NCI-H2081 treated with DMSO at 0.1 percent for 48 hours (cell line): ENCODE measurements around the gene CACNA1S.
A peak's percentile ranks its signal among the peaks of the same experiment; 100 is the strongest.

Source experiments
- DNase-seq: peaks from one replicate; lab custom pipeline; 2025; lab: John Stamatoyannopoulos, UW

CACNA1S gene

DNA sequence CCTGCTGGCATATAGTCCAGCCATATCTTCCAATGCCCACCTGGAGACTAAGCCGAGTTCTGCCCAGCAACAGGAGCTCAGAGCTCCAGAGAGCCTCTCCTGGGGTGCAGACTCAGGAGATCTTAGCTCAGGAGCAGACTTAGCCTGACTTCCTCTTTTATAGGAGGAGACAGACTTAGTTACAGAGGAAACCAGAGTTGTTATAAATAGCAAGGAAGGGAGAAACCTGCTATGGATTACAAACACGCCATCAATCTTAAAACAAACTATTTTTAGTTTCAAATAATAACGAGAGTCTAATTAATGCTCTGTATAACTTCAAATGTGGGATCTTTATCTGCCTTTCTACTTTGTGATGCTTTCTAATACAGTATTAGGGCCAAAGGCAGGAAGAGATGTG is 85.4 kb downstream of the CACNA1S start:
- DNase-seq = no peak

DNA sequence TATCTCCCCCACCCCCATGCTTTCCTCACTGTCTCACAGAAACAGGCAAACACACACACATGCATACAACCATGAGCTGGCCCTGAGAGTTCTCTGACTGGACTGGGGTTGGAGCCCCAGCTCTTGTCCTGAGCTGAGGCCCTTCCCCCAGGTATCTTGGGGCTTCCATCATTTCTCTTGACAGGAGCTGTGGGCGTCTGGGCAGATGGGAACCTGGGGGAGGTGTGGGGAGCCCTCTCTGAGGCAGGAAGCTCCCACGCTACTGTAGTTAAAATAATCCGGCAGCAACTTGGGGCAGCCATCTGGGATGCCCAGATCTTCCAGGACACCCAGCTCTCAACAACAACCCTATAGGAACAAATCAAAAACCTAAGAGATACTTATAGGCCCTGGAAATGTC is 86.0 kb downstream of the CACNA1S start:
- DNase-seq = no peak

DNA sequence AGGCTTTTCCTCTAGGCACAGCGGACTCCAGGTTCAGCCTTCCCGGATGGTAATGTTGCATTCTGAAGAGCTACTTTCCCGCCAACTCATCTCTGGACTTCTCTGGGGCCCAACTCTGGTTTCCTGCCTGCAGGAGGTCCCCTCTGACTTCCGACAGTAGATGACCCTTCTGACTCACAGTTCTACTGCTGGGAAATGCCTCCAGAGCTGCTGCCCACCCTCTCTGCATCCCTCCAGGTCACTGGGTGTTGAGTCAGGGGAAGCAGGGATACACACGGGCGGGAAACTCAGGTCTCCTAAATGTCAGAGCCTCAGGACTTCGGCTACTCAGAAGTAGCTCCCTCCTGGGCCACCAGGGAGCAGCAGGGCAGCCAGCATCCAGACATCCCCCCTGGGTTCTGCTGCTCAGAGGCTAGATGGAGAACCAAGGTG is 86.6 kb downstream of the CACNA1S start:
- DNase-seq = no peak

DNA sequence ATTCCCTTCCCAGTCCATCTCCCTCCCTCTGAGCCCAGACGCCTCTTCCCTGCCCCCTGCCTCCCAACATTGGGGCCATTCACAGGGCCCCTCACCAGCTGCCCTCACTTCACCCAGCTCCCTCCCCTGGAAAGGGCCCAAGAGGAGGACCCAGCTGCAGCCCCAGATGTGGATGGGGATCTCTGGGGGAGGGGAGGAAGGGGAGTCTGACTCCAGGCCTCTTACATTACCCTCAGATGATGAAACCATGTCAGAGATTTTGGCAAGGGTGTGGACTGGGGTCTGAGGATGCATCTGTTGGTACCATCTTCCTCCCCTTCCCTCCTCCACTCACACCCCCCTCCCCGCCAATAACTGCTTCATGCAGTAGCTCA is 87.6 kb downstream of the CACNA1S start:
- no peak for DNase-seq

DNA sequence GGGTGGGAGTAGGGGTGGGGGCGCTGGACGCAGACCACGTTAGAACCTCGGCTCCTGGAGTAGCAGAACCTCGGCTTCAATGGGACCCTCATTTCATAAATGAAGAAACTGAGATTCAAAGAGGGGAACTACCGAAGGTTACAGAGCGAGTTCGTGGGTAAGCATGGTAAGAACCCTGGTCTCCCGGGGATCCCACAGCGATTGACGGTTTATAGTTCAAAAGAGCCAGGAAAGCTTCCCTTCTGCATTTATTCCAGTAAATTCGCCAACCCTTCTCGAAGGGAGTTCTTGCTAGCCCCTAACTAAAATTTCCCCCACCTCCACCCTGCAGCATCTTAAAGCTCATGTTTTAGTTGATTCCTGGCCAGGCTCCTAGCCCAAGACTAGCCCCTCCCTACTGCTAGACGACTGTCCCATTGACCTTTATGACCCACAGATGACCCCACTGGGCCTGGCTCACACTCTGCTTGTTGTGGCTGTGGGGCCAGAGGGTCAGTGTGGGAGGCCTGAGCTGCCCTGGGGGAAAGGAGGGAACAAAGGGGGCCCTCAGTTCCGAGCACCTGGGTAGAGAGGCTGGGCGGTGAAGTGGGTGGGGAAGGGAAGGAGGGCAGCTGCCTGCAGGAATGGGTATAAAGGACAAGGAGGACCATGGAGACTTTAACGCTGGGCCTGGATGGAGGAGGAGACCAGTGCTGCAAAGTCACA is 88.2 kb downstream of the CACNA1S start:
- DNase-seq = no peak

DNA sequence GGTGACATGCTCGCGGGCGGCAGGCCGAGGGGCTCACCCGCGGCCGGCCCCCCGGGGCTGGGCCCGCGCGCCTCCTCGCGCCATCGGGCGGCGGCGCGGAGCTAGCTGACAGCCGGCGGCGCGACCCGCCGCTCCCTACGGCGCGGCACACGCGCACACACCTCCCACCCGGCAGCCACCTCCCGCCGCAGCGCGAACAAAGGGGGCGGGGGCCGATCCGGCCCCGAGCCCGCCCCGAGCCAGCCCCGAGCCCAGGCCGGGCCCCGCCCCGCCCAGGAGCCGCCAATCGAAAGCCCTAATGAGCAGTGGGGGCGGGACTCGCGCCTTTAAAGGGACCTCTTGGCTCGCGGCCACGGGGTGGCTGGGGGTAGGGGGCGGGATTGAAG is 88.7 kb downstream of the CACNA1S start, which contains the start of gene KIF21B:
Gene KIF21B (minus strand): TSS at position 198 of the 386 bp plus-strand sequence. CDS start 331 bp downstream, outside the sequence.
- DNase-seq = no peak

DNA sequence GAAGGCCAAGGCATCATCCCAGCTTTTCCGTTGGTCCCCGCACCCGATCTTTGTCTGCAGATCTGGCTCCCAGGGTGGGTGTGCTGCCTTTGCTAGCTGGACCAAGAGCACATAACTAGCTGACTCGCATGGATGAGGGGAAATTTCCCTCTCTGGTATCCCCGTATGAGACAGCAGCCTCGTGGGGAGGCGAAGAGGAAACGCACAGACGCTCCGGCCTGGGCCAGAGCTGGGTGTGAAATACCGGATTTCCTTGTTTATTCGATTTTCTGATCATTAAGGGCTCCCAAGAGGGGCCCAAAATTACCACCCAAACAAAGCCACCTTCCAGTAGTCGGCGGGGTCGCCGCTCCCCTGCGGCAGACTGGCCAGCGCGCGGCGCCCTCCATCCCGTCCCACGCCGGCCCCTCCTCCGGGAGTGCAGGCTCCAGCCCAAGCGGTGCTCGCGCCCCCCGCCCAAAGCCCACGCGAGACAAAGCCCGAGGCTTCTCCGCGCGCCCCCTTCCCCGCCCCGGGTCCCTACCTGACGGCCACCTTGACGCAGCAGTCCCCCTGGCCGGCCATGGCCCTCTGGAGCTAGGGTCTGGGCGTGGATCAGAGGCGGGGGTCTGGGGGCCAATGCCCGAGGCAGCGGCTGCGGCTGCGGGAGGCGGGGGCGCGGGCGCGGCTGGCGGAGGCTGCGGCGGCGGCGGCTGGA is 89.3 kb downstream of the CACNA1S start:
- no peak for DNase-seq

DNA sequence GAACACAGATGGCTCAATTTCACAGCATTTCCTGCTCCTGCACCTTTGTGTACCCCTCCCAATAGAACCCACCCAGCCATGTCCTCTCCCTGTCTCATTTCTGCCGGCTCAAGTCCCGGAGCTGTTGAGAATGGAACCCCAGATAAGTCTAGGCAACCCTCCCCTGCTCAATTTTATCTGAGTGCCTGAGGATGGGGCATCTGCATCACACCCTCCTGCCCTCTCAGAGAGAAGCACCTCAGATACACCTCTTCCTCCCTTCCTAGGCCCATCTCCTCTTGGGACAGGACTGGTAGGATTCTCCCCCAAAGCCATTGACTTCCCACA is 89.8 kb downstream of the CACNA1S start:
- no peak for DNase-seq

DNA sequence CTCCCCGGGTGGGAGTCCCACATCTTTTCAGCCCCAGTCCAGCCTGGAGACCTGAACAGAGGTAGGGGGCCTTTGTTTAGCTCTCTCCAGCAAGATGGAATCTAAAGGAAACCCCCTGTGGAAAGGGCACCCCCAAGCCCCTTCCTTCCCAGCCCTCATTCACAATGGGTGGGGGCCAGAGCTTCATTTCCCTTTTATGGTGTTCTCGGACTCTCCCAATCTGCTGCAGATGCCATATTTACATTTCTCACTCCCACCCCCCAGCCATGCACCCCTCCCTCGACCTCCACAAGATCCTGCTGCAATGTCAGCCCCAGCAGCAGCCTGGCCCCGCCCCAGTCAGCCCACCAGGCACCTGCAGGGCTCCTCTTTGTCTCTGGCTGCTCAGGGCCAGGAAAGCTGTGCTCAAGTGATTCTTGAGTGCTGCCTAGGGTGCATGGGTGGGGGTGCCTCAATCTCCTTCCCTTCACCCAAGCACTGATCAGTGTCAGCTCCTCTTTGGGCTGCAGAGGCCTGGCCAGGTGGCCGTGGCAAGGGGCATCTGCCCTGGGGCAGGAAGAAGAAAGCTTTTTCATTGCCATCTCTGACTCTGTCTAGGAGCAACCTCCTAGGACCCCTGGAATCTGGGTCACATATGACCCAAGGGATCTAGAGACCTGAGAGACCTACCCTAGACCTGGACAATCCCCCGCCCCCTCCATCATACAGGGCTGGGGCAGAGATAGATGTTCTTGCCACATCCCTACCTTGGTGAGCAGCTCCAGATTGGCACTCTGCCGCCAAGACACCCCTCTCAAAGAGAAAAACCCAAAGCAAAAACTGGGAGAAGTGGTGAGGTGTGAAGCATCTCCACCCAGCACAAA is 90.4 kb downstream of the CACNA1S start:
- no peak for DNase-seq

DNA sequence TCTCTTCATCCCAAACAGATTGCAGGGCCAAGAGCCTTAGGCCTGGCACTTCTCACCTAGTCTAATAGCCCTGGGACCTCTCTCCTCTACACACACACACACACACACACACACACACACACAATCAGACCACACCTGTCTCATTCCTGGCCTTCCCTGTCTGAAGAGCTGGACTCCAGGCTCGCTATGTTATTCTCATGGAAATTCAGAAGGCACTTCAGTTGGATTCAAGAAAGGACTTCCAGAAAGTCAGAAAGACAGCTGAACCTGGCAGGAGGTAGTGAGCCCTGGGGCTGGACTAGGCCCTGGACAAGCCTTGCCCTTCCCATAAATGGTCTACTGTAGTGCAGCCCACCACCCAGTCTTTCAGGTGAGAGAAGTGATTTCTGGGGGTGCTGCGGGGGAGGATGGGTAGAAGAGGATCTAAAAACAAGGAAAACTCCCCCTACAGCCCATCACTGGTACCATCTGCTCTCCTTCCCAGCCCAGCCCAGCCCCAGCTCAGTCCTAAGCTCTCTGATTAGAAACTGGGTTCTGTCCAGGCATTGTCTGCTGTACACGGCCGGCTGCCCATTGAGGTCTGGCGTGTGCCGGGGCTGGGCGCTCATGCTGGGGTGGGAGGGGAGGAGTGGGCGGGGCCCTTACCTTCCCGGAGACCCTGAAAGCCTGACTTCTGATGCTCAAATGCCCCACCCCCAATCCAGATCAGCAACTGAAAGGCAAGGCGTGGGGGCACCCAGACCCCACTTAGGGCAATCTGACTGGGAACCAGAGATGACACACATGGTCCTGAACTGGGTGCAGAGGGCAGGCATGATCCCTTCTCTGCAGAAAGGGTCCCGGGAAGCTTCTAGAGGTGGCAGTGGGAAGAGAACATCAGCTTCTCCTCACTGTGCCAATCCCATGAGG is 91.3 kb downstream of the CACNA1S start:
- no peak for DNase-seq

DNA sequence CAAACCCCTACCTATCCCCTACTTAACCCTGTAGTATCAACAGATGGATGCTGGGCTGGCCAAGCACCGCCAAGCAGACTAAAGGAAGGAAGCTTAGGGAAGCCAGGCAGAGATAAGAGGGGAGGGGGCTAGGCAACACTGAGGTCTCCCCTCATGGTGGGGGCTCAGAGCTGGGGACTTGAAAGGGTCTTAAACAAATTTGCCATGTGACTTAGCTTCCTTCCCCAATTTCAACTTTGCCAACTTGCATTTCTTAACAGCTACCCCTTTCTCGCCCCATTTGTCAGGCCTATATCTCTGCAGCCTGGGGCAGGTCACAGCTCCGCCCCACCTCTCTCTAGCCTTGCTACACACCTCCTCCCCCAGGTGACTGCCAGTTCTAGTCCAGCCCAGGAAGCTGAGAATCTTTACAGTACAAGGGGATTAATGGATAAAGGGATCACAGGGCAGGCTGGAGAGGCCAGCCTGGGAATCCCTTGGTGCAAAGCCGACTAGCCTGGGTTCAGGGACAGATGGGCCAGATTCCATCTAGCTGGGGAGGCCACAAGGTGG is 92.1 kb downstream of the CACNA1S start:
- DNase-seq = no peak

DNA sequence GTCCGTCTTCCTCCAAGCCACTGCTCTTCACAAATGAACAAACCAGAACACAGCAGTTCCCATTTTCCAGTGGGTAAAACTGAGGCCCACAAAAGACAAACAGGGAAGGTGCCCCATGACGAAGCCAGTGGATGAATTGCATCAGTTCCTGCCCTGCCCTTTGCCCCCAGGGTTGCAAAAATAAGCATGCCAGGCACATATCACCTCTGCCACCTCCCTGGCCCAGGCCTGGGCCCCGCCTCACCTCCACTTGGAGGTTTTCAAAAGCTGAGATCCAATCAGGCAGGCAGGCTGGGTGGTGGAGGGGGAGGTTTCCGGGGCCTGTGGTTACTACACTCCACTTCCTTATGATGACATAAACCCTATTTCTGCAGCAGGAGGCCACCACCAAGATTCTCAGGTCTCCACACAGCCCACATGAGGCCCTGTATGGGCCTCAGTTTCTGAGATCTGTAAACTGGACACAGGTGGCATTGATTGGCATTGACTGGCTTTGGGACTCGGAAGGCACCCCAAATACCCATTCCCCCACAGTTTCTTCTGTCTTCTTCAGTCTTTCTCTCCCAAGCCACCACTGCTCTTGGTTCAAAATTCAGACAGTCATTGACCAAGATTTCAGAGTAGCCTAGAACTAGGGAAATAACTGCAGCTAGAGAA is 92.8 kb downstream of the CACNA1S start:
- DNase-seq = no peak

DNA sequence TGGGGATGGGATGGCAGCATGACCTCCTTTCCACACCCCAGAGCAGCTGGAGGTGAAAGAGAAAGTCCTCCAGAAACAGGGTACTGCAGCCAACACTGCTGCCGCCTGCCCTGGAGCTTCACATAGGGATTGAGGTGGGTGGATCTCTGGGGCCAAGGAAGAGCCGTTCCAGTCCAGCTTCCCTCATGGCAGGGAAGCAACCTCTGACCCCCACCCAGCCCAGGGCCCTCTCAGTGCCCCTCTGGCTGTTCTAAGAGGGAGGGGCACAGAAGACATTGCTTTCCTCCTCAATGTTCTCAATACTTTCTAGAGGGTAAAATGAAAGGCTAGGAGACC is 94.4 kb downstream of the CACNA1S start:
- DNase-seq = no peak

DNA sequence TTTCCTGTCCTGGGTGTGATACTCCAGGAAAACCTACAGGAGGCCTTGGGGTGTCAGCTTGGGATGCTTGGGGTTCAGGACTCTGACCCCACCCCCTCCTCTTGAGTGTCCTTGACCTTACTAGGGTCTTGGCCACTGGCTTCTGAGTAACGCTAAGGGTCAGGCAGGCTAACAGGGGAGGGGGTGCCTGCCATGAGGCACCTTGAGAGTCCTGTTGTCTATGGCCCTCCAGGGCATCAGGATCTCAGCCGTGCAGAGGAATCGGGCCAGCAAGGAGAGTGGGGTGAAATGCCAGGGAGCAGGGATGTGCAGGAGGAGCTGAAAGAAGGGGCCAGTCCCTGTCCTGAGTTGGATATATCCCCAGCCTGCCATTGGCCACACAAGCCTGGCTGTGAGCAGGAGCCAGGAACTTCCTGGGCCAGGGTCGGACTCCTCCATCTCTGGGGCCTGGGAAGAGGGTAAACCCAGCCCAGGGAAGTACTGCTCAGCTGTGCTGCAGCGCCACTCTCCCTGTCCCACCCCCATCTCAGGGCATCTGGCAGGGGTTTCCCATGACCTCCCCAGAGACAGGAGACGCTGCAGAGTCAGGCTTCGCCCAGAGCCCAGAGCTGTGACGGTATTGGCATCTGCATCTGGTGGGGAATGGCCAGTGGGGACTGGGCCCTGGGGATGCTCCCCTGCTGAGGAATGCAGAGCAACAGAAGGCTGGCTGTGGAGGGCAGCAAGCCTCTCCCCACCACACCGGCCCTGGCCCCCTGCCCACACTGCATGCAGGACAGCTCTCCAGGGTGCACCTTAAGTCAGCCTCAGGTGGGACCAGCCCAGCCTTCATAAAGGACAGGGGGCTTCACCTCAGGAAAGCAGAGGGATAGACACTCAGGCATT is 95.0 kb downstream of the CACNA1S start:
- no peak for DNase-seq

DNA sequence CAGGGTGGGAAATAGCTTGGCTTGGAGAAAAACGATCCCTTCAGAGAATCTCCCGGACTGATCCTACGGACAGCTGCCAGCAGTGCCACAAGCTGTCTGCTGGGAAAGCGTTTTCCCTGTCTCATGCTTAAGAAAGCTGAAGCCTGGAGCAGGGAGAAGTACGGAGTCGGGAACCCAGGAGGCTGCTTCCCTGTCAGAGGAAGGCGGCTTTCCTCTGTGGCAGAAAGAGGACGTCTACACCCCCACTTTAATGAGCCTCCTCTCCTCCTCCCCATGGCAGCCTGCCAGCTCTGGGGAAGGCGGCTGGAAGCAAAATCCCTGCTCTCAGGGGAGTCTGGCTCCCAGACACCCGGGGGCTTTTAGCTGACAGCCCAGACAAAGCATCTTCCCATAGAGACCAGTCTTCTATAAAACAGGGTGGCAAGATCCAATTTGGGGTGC is 96.0 kb downstream of the CACNA1S start:
- DNase-seq = peak; percentile 50

DNA sequence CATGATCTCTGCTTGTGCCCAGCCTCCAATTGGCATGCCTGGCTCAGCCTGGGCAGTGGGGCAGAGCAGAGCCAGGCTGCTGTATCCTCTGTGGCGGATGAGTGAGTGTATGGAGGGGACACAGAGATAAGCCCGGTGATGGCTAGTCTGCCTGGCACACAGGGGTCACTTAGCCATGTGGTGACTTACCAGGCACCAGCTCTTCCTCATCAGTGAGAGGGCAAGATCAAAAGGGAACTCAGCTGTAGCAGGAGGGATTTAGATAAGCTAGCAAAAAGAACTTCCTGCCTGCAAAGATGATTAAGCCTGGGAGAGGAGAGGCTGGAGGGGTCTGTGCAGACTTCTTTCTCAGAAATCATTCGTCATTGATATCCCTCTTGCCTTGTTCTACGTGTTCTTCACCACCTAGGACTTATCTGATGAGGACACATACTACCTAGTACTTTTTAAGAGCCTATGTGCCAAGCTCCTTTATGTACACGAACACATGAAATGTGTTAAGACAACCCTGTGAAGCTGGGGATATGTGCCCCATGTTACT is 96.6 kb downstream of the CACNA1S start:
- no peak for DNase-seq

DNA sequence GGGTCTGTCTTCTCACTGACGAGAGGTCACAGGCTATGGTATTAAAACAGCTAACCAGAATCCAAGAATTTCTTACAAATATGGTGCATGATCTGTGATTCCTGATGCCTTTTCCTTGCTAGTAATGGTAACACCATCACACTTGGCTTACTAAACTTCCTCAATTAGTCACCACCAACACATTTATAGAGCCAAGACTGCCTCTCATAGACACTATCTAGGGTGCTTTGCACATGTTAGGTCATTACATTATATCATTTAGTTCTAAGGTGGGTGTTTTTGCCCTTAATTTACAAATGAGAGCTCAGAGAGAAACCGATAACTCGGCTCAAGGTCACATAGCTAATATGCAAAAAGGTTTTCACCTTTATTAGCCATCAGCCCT is 97.4 kb downstream of the CACNA1S start:
- DNase-seq = no peak

DNA sequence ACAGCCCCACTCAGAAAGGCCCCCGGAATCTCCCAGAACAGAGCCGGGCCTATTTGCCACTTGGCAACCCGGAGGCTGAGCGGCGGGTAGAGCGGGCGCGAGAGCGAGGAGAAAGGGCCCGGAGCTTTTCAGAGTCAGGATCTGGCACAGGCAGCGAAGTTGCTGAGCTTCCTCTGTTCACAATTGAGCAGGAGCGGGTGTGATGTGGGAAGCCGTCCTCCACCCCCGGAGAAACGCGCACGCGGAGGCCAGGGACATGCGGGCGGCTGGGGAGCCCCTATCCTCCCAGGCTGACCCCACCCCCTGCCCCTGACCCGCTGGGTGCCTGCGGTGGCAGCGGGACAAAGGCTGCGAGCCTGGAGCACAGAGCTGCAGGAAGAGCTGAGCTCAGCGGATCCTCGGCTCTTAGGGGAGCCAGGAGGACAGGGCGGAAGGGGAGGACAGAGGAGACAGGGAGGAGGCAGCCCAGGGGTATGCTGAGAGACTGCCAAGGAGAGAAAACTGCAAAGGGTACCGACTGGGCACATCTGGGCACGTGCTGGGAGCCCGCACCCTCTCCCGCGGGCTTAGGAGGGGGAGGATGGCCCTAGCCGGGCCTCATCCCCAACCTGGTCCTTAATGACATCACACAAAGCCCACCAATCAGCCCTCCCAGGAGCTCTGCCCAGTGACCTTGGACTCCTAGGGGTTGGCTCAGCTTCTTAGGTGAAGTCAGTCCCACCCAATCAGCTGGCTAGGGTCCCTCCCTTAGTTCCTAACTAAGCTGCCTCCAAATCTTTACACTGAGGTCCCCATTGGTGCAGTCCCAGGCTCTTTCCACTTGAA is 98.0 kb downstream of the CACNA1S start:
- DNase-seq = no peak

DNA sequence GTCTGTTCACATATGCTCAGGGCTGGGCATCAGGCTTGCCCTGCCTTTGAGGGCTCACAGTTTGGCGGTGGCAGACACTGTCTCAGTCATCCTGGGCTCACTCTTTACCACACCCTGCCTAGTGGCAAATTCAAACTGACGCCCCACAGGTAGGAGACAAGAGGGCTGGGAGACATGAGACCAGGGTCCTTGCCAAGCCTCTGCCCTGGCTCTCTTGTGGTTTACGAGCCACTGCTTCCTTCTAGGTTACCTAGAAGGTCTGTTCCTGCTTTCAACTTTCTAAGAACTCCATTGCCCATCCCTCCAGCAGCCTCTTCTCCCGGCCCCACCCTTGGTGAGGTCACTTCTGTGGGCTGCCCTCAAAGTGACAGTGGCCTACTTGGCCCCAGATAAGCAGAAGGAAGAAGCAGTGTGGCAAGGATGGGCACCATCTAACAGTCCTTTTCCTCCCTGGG is 99.2 kb downstream of the CACNA1S start:
- no peak for DNase-seq
